Measurements from ENCODE around the gene DGAT2.

The DGAT2 gene

GRCh38 chr11:75778962-75779361, 10.4 kb downstream of the DGAT2 start:
- no peak for DNase-seq (ENCODE audit: low read depth in 1 of 2, low spot score in 1 of 2)

GRCh38 chr11:75779960-75780359, 11.4 kb downstream of the DGAT2 start:
- no peak for DNase-seq (ENCODE audit: low read depth in 1 of 2, low spot score in 1 of 2)

- no peak for DNase-seq (ENCODE audit: low read depth in 1 of 2, low spot score in 1 of 2)
Measured at GRCh38 chr11:75780888-75781287, 12.3 kb downstream of the DGAT2 start.

GRCh38 chr11:75781296-75781695, 12.7 kb downstream of the DGAT2 start:
- DNase-seq (ENCODE audit: low read depth in 1 of 2, low spot score in 1 of 2) = no peak

- no peak for DNase-seq (ENCODE audit: low read depth in 1 of 2, low spot score in 1 of 2)
Measured at GRCh38 chr11:75781831-75782230, 13.3 kb downstream of the DGAT2 start.

GRCh38 chr11:75782540-75783263, 14.1 kb downstream of the DGAT2 start:
- DNase-seq (ENCODE audit: low read depth in 1 of 2, low spot score in 1 of 2) = no peak

GRCh38 chr11:75783416-75784084, 15.0 kb downstream of the DGAT2 start:
- DNase-seq (ENCODE audit: low read depth in 1 of 2, low spot score in 1 of 2) = no peak

- no peak for DNase-seq (ENCODE audit: low read depth in 1 of 2, low spot score in 1 of 2)
Measured at GRCh38 chr11:75784085-75784478, 15.5 kb downstream of the DGAT2 start.

GRCh38 chr11:75784506-75784905, 15.9 kb downstream of the DGAT2 start:
- no peak for DNase-seq (ENCODE audit: low read depth in 1 of 2, low spot score in 1 of 2)

GRCh38 chr11:75785187-75785586, 16.6 kb downstream of the DGAT2 start:
- no peak for DNase-seq (ENCODE audit: low read depth in 1 of 2, low spot score in 1 of 2)

- DNase-seq (ENCODE audit: low read depth in 1 of 2, low spot score in 1 of 2) = no peak
Measured at GRCh38 chr11:75786101-75786736, 17.6 kb downstream of the DGAT2 start.

- DNase-seq (ENCODE audit: low read depth in 1 of 2, low spot score in 1 of 2) = no peak
Measured at GRCh38 chr11:75789521-75789920, 20.9 kb downstream of the DGAT2 start.

GRCh38 chr11:75790986-75791385, 22.4 kb downstream of the DGAT2 start:
- DNase-seq (ENCODE audit: low read depth in 1 of 2, low spot score in 1 of 2) = no peak

GRCh38 chr11:75792127-75792731, 23.7 kb downstream of the DGAT2 start:
- no peak for DNase-seq (ENCODE audit: low read depth in 1 of 2, low spot score in 1 of 2)

GRCh38 chr11:75792997-75793800, 24.6 kb downstream of the DGAT2 start:
- no peak for DNase-seq (ENCODE audit: low read depth in 1 of 2, low spot score in 1 of 2)

- no peak for DNase-seq (ENCODE audit: low read depth in 1 of 2, low spot score in 1 of 2)
Measured at GRCh38 chr11:75793966-75794365, 25.4 kb downstream of the DGAT2 start.

GRCh38 chr11:75795276-75796090, 26.9 kb downstream of the DGAT2 start:
- no peak for DNase-seq (ENCODE audit: low read depth in 1 of 2, low spot score in 1 of 2)

- DNase-seq (ENCODE audit: low read depth in 1 of 2, low spot score in 1 of 2) = no peak
Measured at GRCh38 chr11:75796091-75796435, 27.5 kb downstream of the DGAT2 start.

- no peak for DNase-seq (ENCODE audit: low read depth in 1 of 2, low spot score in 1 of 2)
Measured at GRCh38 chr11:75797116-75797515, 28.5 kb downstream of the DGAT2 start.

GRCh38 chr11:75797792-75798191, 29.2 kb downstream of the DGAT2 start:
- no peak for DNase-seq (ENCODE audit: low read depth in 1 of 2, low spot score in 1 of 2)

All from activated CD4-positive, alpha-beta T cell treated with anti-CD3 and anti-CD28 coated beads, Interleukin-2, amount 50 U/mL, for 24 hours (primary cell).